Transverse colon (tissue), 4 donors: ENCODE results near the gene TLE5. TPM values are rescaled to one million over a fixed set of nuclear protein-coding genes. Genes with fewer than 3 reads are reported as not detected.
A peak's percentile ranks its signal among the peaks of the same experiment; 100 is the strongest.

Source experiments
- DNase-seq: peaks from one replicate; pipeline ENCODE4 v3.0.0-alpha.2; 2019
- H3K27ac ChIP-seq, 4 donors: fragments of 200-600 bp; sonication (generic); 2 replicates each; pipeline ENCODE4 v1.5.1; 2016 to 2018; ENCODE audit warnings: inconsistent platforms in 4 of 4
- H3K27me3 ChIP-seq: fragments of 200-600 bp; sonication (generic); 2 replicates; pipeline ENCODE4 v1.5.1; 2017; ENCODE audit warnings: inconsistent platforms
- H3K36me3 ChIP-seq, 4 donors: fragments of 200-600 bp; sonication (generic); 2 replicates each; pipeline ENCODE4 v1.5.1; 2017 to 2019; ENCODE audit warnings: inconsistent platforms in 4 of 4
- H3K4me1 ChIP-seq, 4 donors: fragments of 200-600 bp; sonication (generic); 2 replicates each; pipeline ENCODE4 v1.5.1; 2017 to 2020; ENCODE audit warnings: inconsistent platforms in 4 of 4
- H3K4me3 ChIP-seq, 4 donors: fragments of 200-600 bp; sonication (generic); 1 replicate in 1 of 4; 2 replicates in 3 of 4; pipeline versions ENCODE4 v1.5.1 to v1.6.1; 2017 to 2019; ENCODE audit warnings: inconsistent platforms in 4 of 4
- H3K9me3 ChIP-seq, 2 donors: fragments of 200-600 bp; sonication (generic); 2 replicates each; pipeline ENCODE4 v1.5.1; 2017 to 2019; ENCODE audit warnings: inconsistent platforms in 2 of 2
- CTCF ChIP-seq, 5 experiments: fragments of 200-600 bp in 3 of 5; fragments of 450-650 bp in 2 of 5; sonication (generic) in 3 of 5; IDR thresholded peaks; 1 replicate in 2 of 5; 2 replicates in 3 of 5; pipeline ENCODE4 v1.5.1; 2016 to 2017; ENCODE audit warnings: antibody characterized with exemption in 5 of 5, inconsistent platforms in 3 of 5, mild to moderate bottlenecking in 2 of 5, moderate library complexity in 1 of 5
- EP300 ChIP-seq: sonication (generic); formaldehyde crosslinking; IDR thresholded peaks from one replicate; pipeline ENCODE4 v1.6.1; 2017; ENCODE audit warnings: antibody characterized with exemption, low read depth
- POLR2A ChIP-seq: fragments of 450-650 bp; IDR thresholded peaks from one replicate; pipeline ENCODE4 v1.6.1; 2016; ENCODE audit warnings: antibody characterized with exemption, mild to moderate bottlenecking, moderate library complexity
- POLR2AphosphoS5 ChIP-seq, 3 donors: sonication (generic); formaldehyde crosslinking; IDR thresholded peaks; one replicate each; pipeline ENCODE4 v1.6.1; 2016; ENCODE audit warnings: antibody characterized with exemption in 3 of 3
- WGBS, 2 donors: methylation state at CpG; one replicate each; pipeline ENCODE4 v1.1.5; 2018; ENCODE audit warnings: low coverage in 1 of 2; 5-methylcytosine and 5-hydroxymethylcytosine counted together
- in situ Hi-C, 4 donors: fragments of 200-750 bp; cut with MboI; loops; one replicate each; pipeline versions ENCODE4 v1.15.0 to v1.15.1; 2017; ENCODE audit warnings: low sequenced_read_pairs in 3 of 4, low pct_ligation_motif_present in 1 of 4, low pct_unique_long_range_greater_than_20kb in 1 of 4
- intact Hi-C: fragments of 100-400 bp; cut with DNase I; formaldehyde crosslinking; loops from one replicate; pipeline ENCODE4 v1.15.1; 2023; ENCODE audit warnings: low total_unique reads
- total RNA-seq, 4 donors: library from RNA; depleted of rRNA; stranded (reverse); fragments of >200 nt; gene quantifications; one replicate each; pipeline ENCODE4 v1.1.0, GENCODE V29; 2016

TLE5 gene
- total RNA-seq, 4 donors from 2014 or later, result 307 to 561 (median 400) TPM

- Histone ChIP-seq H3K4me3 (peak overlapping the region; percentile 32 to 52 (median 48)), H3K36me3 (no peaks in the 10 kb centered on the region), H3K4me1 (peaks cover 6 to 32% (median 23%) of the 10 kb centered on the region in 4 donors), H3K9me3 (no peaks in the 10 kb centered on the region), H3K27ac (peak overlapping the region; percentile 82 to 88 (median 85)), H3K27me3 (no peaks in the 10 kb centered on the region)
- TF ChIP-seq EP300, result no peak
- TF ChIP-seq CTCF (IDR thresholded peaks at IDR 0.05), result no peak
- TF ChIP-seq POLR2A, result peak; percentile 51
- TF ChIP-seq POLR2AphosphoS5 (IDR thresholded peaks at IDR 0.05), result peak; percentile 37 to 75 (median 37)
- 10 to 20% methylated on average over 7 to 28 of the region's 28 CpGs for WGBS, 2 donors
- intact Hi-C loops (no loop called here), in situ Hi-C loops (no loop called here)
- DNase-seq, result peak; percentile 92
Measured at GRCh38 chr19:3047496-3048189, 14.7 kb downstream of the TLE5 start.

- H3K27me3 ChIP-seq, result peaks cover under 1% of the 10 kb centered on the region
- H3K4me1 ChIP-seq, result peaks cover 6 to 33% (median 25%) of the 10 kb centered on the region in 4 donors
- peak overlapping the region; percentile 32 to 52 (median 48) for H3K4me3 ChIP-seq
- WGBS, 2 donors, result 13% methylated on average over 9 of the region's 47 CpGs; no CpG with 5 or more reads in 1 of the 2 donors
- TF ChIP-seq POLR2A (no peak), CTCF (IDR thresholded peaks at IDR 0.05) (no peak), EP300 (no peak), POLR2AphosphoS5 (IDR thresholded peaks at IDR 0.05) (no peak)
- peak overlapping the region; percentile 82 to 88 (median 85) for H3K27ac ChIP-seq
- in situ Hi-C loops (no loop called here), intact Hi-C loops (no loop called here)
- DNase-seq, result peak; percentile 39
- H3K9me3 ChIP-seq, result no peaks in the 10 kb centered on the region
- no peaks in the 10 kb centered on the region for H3K36me3 ChIP-seq
Measured at GRCh38 chr19:3046698-3047495, 15.4 kb downstream of the TLE5 start.

DNA sequence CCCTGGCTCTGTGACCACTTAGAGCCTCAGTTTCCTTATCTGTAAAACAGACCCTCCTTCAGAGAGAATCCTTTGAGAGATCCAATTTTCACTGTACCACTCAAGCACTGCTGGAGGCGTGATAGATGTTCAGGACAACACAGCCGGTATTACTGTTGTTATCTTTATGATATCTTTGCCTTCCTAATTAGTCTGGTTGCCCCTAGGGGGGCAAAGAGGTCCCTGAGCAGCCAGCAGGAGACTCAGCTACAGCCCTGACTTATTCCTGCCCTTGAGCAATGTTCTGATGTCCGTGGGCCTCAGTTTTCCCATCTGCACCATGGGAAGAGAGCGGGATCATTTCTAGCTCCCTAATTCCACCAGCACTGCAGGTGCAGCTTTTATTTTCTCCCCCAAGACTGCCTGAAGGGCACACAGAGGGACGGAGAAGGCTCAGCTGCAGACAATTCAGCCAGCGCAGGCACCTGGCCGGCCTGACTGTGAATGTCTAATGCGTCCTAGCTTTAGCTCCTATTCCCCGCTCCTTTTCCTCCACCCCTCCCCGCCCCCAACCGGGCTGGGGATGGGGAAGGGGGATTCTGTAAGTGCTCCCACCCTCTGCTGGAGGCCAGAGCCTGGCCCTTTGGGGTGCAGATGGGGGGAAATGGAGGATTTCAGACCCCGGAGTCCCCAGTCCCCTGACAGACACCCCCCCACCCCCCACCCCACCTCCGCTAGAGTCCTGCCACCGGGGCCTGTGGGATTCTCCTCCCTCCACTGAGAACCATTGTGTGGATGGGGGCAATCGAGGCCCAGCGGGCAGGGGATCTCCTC, 16.2 kb downstream of the TLE5 start:
- Histone ChIP-seq H3K9me3 (no peaks in the 10 kb centered on the region), H3K27ac (peak overlapping the region; percentile 46 to 88 (median 72)), H3K4me1 (peaks cover 6 to 30% (median 23%) of the 10 kb centered on the region in 4 donors), H3K36me3 (no peaks in the 10 kb centered on the region), H3K4me3 (no peak overlapping the region), H3K27me3 (peaks cover 5% of the 10 kb centered on the region)
- no peak for DNase-seq
- intact Hi-C loops, result no loop called here
- in situ Hi-C loops, result no loop called here
- TF ChIP-seq EP300 (no peak), CTCF (IDR thresholded peaks at IDR 0.05) (no peak), POLR2AphosphoS5 (IDR thresholded peaks at IDR 0.05) (no peak), POLR2A (no peak)
- WGBS, 2 donors, result 35% methylated on average over 16 of the region's 16 CpGs; no CpG with 5 or more reads in 1 of the 2 donors
